Testis (tissue), 2 donors: ENCODE measurements around the gene C20orf173.

Experiments
- CTCF ChIP-seq, 3 experiments: fragments of 450-650 bp in 2 of 3; fragments of 200-600 bp in 1 of 3; sonication (generic) in 1 of 3; IDR thresholded peaks; one replicate each; pipeline ENCODE4 v1.5.1; 2016 to 2019; ENCODE audit warnings: antibody characterized with exemption in 3 of 3, mild to moderate bottlenecking in 2 of 3, moderate library complexity in 1 of 3
- POLR2A ChIP-seq: fragments of 450-650 bp; IDR thresholded peaks from one replicate; pipeline ENCODE4 v1.6.1; 2017; ENCODE audit warnings: antibody characterized with exemption, mild to moderate bottlenecking, moderate library complexity

GRCh38 chr20:35515949-35516645 is 13.4 kb downstream of the C20orf173 start:
- no peak for TF ChIP-seq CTCF (IDR thresholded peaks at IDR 0.05)
- TF ChIP-seq POLR2A, result no peak
